ENCODE results near the gene FARP2.

Gene FARP2

DNA sequence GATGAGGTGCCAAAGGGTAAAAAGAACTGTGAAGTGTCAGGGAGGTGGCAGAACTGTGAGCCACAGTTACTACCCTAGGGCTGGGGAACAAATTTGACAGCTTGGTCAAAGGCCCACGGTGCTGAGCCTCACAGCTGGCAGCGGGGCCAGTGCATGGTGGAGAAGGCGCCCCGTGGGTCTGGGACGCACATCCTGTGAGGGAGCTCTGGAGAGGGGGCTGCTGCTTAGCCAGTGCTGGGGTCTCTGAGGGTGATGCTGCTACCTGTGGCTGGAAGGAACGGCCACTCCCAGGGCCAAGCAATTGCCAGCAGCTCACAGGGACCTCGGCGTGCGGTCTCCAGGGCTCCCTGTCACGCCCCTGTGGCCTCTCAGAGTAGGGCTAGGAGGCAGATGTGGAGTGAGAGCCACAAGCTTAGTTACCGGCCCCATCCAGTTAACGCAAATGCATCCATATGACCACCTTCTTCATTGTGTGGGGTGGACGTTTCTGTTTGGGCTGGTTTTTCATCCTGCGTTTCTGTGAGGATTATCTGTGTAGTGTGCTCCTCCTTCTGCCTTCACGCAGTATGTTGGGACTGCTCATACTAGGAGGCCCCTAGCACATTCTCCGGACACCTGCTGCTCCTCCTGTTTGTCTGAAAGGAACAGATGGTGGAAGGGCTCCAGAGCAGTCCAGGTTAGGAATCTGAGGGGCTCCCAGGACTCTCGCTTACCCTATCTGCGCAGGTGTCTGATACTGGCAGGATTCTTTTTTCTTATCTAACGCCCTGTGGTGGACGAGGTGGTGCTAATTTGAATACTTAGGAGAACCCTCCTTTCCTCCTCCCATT lies 126.3 kb downstream of the FARP2 start:
- no peak for DNase-seq (ENCODE audit: low read depth in 3 of 3, low spot score in 1 of 3)

DNA sequence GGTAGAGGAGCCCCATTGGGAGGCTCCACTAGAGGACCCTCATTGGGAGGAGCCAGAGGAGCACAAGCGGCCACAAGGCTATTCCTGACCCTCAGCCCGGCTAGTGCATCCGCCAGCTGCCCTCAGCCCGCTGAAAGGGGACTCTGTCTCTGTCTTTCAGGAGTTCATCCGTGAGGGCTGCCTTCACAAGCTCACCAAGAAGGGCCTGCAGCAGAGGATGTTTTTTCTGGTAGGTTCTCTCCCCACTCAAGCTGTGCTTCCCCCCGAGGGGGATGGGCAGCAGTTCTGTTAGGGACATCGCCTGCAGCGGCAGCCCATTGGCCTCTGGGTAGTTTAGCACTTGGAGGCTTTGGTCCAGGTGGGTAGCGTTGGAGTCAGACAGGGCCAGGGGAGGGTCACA lies 127.2 kb downstream of the FARP2 start:
- DNase-seq (ENCODE audit: low read depth in 3 of 3, low spot score in 1 of 3), result no peak

DNA sequence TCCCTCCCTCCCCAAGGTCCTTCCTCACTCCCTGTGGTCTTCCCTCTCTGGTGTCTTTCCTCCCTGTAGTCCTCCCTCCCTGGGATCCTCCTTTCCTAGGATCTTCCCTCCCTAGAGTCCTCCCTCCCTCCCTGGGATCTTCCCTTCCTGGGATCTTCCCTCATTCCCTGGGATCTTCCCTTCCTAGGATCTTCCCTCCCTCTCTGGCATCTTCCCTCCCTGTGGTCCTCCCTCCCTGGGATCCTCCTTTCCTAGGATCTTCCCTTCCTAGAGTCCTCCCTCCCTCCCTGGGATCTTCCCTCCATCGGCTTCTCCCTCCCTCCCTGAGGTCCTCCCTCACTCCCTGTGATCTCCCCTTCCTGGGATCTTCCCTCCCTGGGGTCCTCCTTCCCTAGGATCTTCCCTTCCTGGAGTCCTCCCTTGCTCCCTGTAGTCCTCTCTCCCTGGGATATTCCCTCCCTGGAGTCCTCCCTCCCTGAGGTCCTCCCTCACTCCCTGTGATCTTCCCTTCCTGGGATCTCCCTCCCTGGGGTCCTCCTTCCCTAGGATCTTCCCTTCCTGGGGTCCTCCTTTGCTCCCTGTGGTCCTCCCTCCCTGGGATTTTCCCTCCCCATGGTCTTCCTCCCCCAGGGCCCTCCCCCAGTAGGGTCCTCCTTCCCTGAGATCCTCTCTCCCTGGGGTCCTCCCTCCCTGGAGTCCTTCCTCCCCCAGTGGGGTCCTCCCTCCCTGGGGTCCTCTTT lies 129.3 kb downstream of the FARP2 start:
- no peak for DNase-seq (ENCODE audit: low read depth in 3 of 3, low spot score in 1 of 3)

DNA sequence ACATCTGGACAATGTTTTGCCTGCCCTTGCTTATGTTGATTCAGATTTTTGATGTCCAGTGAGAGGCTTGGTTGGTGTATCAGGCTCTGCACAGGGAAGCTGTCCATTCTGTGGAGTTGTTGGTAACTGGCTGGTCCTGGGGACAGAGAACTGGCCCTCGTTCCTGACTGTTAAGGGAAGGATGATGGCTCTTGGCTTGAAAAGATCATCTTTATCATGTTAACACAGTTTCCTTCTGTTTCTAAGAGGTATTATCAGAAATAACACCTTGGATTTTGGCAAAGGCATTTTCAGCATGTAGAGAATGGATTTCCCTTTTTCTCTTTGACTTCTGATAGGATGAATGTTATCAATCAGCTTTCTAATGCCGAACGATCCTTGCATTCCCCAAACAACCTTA lies 133.0 kb downstream of the FARP2 start:
- DNase-seq (ENCODE audit: low read depth in 3 of 3, low spot score in 1 of 3), result no peak

DNA sequence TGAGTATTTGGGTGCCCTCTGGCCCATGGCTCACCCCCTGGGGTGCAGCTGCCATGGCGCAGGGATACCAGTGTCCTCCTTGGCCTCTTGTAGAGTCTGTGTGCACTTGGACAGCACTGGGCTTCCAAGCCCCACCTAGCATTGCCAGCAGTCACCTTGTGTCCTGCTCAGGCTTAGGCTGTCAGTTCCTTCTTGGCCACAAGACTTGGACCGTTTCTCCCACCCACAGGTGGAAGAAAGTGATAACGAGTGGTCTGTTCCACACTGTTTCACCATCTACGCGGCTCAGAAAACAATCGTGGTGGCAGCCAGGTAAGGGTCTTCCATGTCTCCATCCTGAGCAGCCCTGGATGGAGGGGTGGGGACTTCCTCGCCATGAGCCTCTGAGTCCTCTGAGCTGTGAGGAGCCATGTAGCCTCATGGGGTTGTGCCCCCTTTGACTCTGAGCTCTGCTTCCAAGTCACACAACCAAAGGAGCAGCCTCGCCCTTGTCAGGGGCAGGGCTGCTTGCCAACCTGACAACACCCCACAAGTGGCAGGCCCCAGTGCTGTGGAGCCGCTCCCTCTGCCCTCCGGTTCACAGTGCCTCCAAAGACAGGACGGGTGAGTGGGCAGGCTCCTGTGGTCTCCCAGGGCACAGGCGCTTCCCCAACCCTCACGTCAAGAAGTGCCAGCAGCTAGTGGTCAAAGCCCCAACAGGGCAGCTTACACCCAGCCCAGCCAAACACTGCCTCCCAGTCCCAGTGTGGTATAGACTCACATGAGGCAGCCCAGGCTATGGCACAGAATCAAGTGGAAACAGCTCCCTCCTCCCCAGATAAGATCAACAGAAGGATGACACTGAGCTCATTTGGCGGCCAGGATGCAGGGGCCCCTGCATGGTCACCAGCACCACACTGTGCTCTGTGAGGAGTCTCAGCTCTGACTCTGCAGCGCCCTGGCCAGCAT lies 133.9 kb downstream of the FARP2 start:
- DNase-seq (ENCODE audit: low read depth in 3 of 3, low spot score in 1 of 3), result no peak

DNA sequence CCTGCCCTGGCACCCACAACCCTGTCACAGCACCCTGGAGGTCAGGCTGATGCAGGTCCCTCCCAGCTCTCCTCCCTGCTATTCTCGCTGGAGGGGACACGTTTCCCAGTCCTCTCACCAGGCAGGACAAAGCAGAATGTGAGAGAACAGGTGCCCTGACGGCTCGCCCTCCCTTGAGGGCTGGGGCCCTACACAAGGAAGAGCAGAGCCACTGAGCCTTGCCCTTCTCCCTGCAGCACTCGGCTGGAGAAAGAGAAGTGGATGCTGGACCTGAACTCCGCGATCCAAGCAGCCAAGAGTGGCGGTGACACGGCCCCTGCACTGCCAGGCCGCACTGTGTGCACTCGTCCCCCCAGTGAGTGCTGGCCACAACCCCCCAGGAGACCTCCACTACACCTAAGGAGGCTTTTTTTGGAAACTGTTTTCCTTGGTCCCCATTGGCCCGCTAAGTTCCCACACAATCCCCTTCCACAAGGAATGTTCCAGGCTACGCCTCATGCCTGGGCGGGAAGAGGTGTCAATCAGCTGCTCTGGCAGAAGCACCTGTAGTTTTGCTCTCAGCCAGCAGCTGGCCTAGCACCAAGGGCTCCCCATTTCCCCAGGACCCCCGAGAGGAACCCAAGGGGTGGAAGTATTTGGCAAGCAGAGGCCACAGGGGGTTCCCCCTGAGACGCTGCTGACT lies 134.9 kb downstream of the FARP2 start:
- no peak for DNase-seq (ENCODE audit: low read depth in 3 of 3, low spot score in 1 of 3)

DNA sequence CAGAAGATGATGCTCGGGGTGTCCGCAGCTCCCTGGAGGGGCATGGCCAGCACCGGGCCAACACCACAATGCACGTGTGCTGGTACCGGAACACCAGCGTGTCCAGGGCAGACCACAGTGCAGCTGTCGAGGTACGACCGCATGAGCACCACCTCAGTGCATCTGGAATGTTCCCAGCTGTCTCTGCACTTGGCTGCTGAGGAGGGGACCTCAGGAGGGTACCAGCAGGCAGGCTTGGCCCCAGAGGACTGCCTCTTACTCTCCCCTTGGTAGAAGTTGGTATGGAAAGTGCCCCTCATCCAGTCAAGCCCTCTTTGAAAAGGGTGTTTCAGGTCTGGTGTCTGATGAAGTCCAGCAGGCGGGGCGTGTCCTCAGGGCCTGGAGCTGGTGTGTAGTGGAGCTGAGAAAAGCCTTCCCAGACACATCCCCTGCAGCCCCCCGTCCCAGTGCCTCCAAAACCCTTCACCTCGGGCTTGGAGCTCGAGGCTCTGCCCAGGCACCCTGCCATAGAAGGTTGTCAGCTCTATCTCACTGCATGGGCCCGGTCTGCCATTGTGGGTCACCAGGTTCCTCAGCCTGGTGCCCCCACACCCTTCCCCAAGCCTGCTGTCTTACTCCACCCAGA lies 135.6 kb downstream of the FARP2 start:
- no peak for DNase-seq (ENCODE audit: low read depth in 3 of 3, low spot score in 1 of 3)

DNA sequence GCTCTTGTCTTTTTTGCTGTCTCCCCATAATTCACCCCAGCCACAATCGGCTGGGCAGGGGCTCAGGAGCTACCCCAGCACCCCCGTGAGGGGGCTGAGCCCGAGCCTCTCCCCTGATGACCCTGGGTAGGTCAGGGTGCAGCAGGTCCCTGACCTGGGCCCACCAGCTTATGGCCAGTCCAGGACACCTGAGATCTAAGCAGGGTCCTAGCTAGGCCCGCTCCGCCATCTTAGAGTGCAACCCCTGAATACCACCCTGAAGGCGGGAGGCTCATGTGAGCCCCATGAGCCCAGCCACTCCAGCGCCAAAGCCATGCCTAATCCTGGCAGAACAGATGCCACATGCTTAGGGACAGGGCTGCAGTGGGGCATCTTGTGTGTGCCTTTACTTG lies 136.1 kb downstream of the FARP2 start:
- no peak for DNase-seq (ENCODE audit: low read depth in 3 of 3, low spot score in 1 of 3)

DNA sequence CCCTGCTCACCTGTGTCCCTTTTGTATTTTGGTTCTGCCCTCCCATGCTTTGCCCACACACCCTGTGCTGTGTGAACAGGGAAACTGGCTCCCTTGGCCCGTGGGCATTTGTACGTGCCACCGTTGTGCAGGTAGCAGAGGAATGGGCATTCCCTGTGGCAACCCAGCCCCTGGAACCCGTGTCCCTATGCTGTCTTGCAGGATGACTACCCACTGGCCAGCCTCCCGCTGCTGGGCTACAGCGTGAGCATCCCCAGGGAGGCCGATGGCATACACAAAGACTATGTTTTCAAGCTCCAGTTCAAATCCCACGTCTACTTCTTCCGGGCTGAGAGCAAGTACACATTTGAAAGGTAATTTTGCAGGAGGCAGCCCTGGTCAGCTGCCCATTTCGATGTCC lies 137.0 kb downstream of the FARP2 start:
- DNase-seq (ENCODE audit: low read depth in 3 of 3, low spot score in 1 of 3), result no peak

DNA sequence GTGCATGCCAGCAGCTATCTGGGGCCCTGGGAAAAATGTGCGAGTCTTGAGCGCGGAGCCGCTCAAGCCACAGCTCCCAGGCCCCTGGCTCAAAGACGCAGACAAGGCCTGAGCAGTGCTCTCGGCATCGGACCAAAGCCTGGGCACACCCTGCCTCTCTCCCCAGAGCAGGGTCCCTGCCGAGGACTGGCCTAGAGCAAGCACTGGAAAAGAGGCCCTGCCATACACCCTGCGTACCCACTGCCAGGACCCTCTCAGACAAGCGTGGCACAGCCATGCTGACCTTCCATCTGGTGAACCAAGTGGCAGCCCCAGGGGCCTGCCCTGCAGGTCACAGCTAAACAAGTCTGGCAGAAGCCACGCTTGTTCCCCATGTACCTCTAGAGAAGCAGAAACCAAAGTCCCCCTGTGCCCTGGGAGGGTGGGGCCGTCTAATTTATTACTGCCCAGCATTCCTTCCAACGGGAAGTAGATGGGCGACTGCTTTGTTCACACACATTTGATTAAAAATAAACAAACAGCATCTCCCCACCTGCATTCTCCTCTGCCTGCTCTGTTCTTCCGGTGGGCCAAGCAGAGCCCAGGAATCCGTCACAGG lies 138.3 kb downstream of the FARP2 start:
- DNase-seq (ENCODE audit: low read depth in 3 of 3, low spot score in 1 of 3), result no peak

DNA sequence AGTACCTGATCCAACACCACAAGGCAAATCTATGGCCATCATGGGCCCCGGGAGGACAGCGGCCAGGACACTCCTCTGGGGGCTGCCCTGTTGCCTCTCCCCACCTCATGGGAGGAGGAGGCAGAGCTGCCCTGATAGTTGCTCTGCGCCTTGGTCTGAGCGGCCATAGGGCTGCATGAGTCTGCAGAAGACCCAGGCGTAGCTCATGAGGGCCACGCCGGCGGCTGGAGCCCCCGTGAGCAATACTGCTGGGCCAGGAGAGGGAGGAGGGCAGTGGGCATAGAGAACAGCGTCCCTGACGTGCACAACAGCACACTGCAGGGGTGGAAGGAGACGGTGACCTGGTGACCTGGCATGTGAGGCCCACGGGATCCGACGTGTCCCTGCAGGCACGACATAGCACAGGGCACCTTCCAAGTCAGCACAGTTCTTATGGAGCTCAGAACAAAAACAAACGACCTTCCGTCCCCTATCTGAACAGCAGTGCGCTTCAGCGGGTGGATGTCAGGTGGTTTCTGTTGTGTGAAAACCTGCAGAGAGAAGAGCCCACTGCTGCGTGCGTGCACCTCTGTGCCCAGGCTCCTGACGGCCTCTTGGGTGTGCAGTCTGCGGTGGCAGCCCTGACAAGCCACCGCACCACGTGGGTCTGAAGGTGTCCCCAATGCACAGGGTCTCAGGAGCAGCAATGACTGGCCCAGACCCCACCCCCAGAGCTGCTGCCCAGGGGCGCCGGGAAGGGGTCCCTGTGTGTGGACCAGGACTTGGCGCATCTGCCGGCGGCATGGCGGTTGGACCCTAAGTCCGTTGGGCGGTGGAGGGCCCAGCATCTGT lies 139.3 kb downstream of the FARP2 start:
- DNase-seq (ENCODE audit: low read depth in 3 of 3, low spot score in 1 of 3), result no peak

DNA sequence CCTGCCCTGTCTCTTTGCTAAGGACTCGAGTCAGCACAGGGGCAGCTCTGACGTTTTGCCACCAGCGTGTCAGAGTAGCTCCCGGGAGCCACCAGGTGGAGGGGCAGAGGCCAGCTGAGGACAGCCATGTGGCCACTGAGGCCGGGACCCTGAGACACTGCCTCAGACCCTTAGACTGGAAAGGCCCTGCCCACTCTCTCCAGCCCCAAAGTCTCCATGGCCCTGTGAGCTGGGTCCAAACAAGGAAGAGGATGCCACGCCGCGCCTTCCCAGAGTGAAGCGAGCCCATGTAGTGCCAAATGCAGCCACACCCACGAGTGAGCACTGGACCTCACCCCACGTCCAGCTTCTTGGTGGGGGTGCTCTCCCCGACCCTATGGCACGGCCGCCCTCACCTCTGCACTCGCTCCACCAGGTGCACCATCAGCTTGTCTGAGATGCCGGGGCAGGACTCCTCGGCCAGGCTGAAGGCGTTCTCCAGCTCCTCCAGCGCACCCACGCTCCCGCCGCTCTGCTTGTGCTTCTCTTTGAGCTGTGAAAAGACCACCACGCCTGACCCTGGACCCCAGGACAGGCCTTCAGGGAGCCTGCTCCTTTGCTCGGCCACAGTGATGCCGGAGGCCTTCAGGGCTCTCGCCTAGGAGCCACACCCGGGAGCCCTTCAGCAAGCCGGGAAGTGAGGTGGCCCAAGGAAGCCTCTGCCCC lies 140.1 kb downstream of the FARP2 start:
- DNase-seq (ENCODE audit: low read depth in 3 of 3, low spot score in 1 of 3), result no peak

DNA sequence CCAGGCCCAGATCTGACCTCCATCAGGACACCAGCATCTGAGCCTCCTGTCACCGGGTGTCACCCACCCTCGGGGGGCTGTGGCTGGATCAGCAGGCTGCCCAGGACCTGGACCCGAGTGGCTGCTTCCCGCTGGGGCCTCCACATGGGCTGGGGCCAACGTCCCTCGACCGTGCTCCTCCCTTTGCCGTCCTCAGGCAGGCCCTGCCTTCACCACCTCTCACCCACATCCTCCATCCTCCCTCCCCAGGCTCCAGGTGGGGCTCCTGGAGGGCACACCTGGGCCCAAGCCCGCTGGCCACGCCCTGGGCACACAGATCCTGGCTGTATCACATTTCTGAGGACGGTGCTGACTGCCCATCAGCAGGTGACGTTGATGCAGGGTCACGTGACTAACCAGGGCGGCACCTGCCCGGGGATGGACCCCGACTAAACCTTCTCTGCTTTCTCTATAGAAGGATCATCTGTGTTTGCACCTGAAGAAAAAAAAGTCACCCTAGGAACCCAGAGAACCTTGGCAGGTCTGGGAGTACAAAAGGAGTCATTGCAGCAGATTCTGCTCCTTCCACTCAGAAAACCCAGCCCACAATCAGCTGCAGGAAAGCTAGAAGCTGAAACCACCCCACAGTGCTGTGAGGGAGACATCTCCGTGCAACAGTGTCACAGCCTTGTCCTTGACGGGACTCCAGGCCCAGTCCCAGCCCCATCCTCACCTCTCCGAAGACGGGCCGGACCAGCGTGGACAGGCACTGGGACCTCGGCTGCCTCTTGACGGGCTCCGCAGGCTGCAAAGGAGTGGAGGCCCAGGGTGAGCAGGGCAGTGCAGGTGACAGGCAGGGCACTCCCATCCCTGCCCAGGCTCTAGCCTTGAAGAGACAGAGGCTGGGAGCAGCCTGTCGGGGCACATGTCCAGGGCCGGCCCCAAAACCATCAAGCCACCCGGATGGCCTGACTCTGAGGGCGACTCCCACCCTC lies 141.1 kb downstream of the FARP2 start:
- DNase-seq (ENCODE audit: low read depth in 3 of 3, low spot score in 1 of 3), result no peak

DNA sequence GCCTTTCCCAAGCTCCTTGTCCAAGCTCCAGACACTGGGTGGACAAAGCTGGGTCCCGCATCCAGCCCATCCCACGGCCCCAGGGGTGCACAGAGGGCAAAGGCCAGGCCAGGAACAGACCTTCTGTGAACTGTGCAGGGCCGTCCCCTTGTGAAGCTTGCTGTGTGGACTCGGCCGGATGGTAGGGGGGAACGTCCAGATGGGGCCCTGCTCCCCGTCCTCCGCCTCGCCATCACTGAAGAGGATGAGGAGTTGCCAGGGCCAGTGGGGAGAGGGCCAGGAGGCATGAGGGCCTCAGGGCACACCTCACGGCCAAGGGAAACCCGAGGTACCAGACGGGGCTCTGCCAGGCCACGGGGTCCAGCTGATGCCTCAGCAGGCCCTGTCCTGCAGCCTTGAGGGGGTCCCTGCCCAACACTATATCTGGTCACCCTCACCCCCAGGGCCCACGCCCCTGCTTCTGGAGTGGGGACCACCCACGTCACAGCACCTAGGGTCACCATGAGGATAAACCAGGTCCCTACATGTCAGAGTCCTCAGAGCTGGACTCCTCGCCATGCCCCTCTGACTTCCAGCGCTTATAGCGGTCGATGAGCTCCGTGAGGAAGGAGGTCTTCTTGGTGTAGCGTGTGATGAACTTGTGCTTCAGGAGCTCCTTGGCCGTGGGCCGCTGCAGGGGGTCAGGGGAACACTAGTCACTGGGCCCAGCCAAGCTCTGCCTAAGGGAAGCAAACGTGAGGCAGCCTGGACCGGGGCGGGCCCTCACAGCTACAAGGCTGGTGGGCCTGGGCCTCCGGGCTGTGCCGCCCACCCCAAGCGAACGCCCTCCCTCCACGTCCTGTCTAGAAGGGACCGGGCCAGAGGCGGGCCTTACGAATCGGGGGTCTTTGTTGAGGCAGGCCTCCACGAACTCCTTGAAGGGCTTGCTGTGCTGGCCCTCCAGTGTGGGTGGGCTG lies 142.3 kb downstream of the FARP2 start:
- DNase-seq (ENCODE audit: low read depth in 3 of 3, low spot score in 1 of 3), result no peak

DNA sequence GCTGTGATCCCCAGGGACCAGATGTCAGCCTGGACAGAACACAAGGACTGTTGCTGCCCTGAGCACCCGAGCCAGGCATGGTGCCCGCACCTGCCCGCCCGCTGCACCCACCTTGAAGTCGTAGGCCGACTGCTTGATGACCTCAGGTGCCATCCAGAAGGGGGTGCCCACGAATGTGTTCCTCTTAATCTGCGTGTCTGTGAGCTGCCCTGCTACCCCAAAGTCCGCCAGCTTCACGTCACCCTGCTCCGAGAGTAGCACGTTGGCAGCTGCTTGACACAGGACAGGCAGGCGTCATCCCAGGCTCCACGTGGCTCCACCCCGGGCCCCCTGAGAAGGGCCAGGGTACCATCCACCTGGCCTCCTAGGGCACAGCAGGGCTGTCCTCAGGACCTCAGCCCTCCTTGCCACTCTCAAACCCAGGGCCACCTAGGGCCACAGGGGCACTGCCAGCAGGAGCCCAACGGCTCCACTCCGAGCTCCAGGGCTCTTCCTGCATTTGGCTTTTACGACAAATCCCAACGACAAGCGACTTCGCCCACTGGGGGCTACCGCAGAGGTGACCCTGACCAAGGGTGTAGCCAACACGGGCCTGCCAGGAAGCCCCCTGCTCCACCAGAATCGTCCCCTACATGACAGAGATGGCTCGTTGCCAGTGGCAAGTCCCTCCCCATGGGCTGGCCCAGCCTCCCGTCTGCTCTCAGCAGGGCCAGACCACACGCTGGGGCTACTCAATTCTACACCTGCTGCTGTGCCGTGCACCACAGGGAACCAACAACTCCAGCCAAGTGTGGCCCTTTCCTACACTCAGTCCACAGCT lies 143.3 kb downstream of the FARP2 start:
- DNase-seq (ENCODE audit: low read depth in 3 of 3, low spot score in 1 of 3), result no peak
